Lung (tissue), 12 donors: ENCODE measurements around the gene C1QTNF5. TPM values are rescaled to one million over a fixed set of nuclear protein-coding genes. Genes with fewer than 3 reads are reported as not detected.

Source experiments
- ATAC-seq: fragments of 200-7000 bp; cut with Tn5 transposase; one replicate; pipeline ENCODE4 v1.9.1; 2020; ENCODE audit warnings: moderate number of reproducible peaks; ENCODE audit not compliant: insufficient read depth, low FRiP score
- DNase-seq, 3 donors: peaks; one replicate each; pipeline ENCODE4 v3.0.0-alpha.2; 2013 to 2017
- H3K27ac ChIP-seq, 2 donors: one replicate each; pipeline ENCODE4 v1.5.1; 2013; ENCODE audit warnings: mild to moderate bottlenecking in 2 of 2, moderate library complexity in 2 of 2, control low read depth in 1 of 2, inconsistent platforms in 1 of 2, low read depth in 1 of 2, low read length in 1 of 2
- H3K27me3 ChIP-seq, 3 donors: one replicate each; pipeline ENCODE4 v1.5.1; 2013; ENCODE audit warnings: low read length in 2 of 3; ENCODE audit not compliant: control insufficient read depth in 3 of 3, insufficient read depth in 3 of 3
- H3K36me3 ChIP-seq, 4 donors: one replicate each; pipeline ENCODE4 v1.5.1; 2013; ENCODE audit warnings: low read length in 4 of 4, mild to moderate bottlenecking in 1 of 4, moderate library complexity in 1 of 4; ENCODE audit not compliant: control insufficient read depth in 4 of 4, insufficient read depth in 4 of 4
- H3K4me1 ChIP-seq, 5 donors: one replicate each; pipeline ENCODE4 v1.5.1; 2013; ENCODE audit warnings: low read length in 5 of 5, mild to moderate bottlenecking in 2 of 5, moderate library complexity in 1 of 5; ENCODE audit not compliant: control insufficient read depth in 5 of 5, insufficient read depth in 5 of 5
- H3K4me3 ChIP-seq: one replicate; pipeline ENCODE4 v1.5.1; 2013; ENCODE audit warnings: mild to moderate bottlenecking, control low read depth, moderate library complexity
- H3K9ac ChIP-seq, 2 donors: one replicate each; pipeline ENCODE4 v1.5.1; 2013; ENCODE audit warnings: low read length in 2 of 2, control low read depth in 1 of 2; ENCODE audit not compliant: insufficient read depth in 1 of 2
- H3K9me3 ChIP-seq, 4 donors: one replicate each; pipeline ENCODE4 v1.5.1; 2013; ENCODE audit warnings: low read length in 3 of 4, mild to moderate bottlenecking in 1 of 4, moderate library complexity in 1 of 4; ENCODE audit not compliant: control insufficient read depth in 4 of 4, insufficient read depth in 3 of 4
- CTCF ChIP-seq: IDR thresholded peaks from 2 replicates; pipeline ENCODE4 v1.5.1; 2012; ENCODE audit warnings: mild to moderate bottlenecking; ENCODE audit errors: control extremely low read depth, extremely low read depth
- WGBS, 2 donors: extraction: QIAGEN DNeasy Blood & Tissue Kit; methylation state at CpG; one replicate each; pipeline ENCODE4 v1.1.7; 2013; 5-methylcytosine and 5-hydroxymethylcytosine counted together
- polyA plus RNA-seq, 2 donors: library from polyadenylated mRNA; stranded (reverse); fragments of 200-250 nt; gene quantifications; one replicate each; pipeline ENCODE4 v1.2.1, GENCODE V29; 2013
- total RNA-seq, 2 donors: library from RNA; depleted of rRNA in 1 of 2; stranded (reverse); fragments of >200 nt in 1 of 2; gene quantifications; one replicate each; pipeline ENCODE4 v1.2.1, GENCODE V29; 2014 to 2021
- donor health status: control.
- donor health status: control.
- donor health status: Bipolar disorder and iron deficiency.
- donor health status: healthy.
- donor health status: DM: yes; HTN: yes; CAD: no.

Gene C1QTNF5
- total and polyA plus RNA-seq, 4 donors: 20.2 to 34.9 (median 28.3) TPM

- no peaks in the 10 kb centered on the region for H3K36me3 ChIP-seq
- H3K4me1 ChIP-seq: peaks cover 0 to 32% (median 10%) of the 10 kb centered on the region in 5 donors
- H3K27me3 ChIP-seq: no peaks in the 10 kb centered on the region
- no peaks in the 10 kb centered on the region for H3K9me3 ChIP-seq
- 59 to 79% methylated on average over 14 of the region's 14 CpGs for WGBS, 2 donors
- DNase-seq (peak; percentile 61 to 70 (median 68)), ATAC-seq (no peak)
- no peak overlapping the region for H3K4me3 ChIP-seq
- no peak for TF ChIP-seq CTCF
- peak overlapping the region in 1 of 2 donors; percentile 86 for H3K27ac ChIP-seq
- H3K9ac ChIP-seq: peak overlapping the region in 1 of 2 donors; percentile 42
These were observed 34.9 kb upstream of the C1QTNF5 start for GRCh38 chr11:119375337-119376196.

DNA sequence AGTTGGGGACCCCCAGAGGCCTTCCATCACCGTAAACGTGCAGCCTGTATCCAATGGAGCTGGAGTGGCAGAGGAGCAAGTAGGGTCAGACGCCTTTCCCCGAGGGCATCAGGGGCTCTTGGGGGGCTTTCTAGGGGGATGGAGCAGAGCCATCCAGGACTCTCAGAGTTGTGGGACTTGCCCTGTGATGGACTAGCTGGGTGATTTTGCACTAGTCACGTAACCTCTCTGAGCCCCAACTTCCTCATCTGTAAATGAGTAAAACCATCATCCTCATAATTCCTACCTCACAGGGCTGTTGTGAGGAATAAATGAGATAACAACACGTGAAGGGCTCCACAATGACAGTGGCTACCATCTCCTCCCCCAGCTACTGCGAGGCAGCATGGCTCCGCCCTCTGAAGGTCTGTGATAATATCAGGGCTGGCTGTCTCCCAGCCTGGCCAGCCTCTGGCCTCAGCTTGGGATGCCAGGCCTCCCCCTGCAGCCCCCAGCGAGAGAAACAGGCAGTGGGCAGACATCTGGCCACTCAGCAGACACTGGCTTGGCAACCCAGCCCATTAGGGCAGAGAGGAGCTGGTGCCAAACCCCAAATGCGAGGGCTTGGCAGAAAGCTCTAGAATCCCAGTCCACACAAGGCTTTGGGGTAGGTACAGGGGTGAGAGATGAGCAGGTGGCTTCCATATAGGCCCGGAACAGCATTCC, 34.1 kb upstream of the C1QTNF5 start:
- Histone ChIP-seq H3K27me3 (no peaks in the 10 kb centered on the region), H3K27ac (peak overlapping the region in 1 of 2 donors; percentile 86), H3K9ac (no peak overlapping the region), H3K36me3 (no peaks in the 10 kb centered on the region), H3K4me3 (no peak overlapping the region), H3K4me1 (peaks cover 0 to 35% (median 14%) of the 10 kb centered on the region in 5 donors), H3K9me3 (no peaks in the 10 kb centered on the region)
- ATAC-seq: no peak
- no peak for TF ChIP-seq CTCF
- no peak for DNase-seq
- WGBS, 2 donors: 57 to 60% methylated on average over 11 of the region's 11 CpGs

DNA sequence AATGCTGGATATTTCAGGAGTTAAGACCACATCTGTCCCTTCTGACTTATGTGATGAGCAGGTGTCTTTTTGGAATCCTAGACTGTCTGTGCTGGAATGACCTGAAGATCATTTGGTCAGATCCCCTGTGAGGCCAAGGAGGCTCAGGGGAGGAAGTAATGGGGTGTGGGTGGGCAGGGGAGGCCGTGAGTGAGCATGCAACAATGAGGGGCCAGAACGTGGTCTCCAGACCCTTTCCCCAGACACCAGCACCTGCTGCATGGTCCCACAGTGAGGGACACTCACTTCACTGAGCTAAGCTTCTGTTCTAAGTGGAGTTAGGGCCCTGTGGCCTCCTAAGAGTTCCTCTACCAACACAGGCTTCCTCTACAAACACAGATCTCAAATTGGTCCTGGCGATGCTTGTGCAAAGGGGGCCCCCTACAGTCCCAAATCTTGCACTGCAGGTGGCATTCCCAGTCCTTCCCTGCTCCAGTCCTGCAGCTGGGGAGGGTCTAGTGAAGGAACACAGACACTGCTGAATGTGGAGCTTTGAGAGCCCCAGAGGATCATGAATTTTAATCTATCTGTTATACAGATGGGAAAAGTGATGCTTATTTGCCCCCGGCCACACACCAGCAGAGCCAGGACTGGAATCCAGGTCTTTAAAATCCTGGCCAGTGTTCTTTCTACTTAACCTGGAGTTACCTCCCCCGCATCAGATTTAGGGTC, 33.4 kb upstream of the C1QTNF5 start:
- TF ChIP-seq CTCF: peak; percentile 78
- H3K36me3 ChIP-seq: no peaks in the 10 kb centered on the region
- H3K9ac ChIP-seq: no peak overlapping the region
- 51 to 61% methylated on average over 5 of the region's 5 CpGs for WGBS, 2 donors
- DNase-seq (peak; percentile 79 to 85 (median 81)), ATAC-seq (no peak)
- H3K4me3 ChIP-seq: no peak overlapping the region
- H3K27me3 ChIP-seq: no peaks in the 10 kb centered on the region
- peak overlapping the region in 1 of 2 donors; percentile 74 for H3K27ac ChIP-seq
- H3K9me3 ChIP-seq: no peaks in the 10 kb centered on the region
- peaks cover 2 to 35% (median 14%) of the 10 kb centered on the region in 5 donors for H3K4me1 ChIP-seq
